Stomach (tissue), 9 donors: ENCODE measurements around the gene CDK15. TPM values are rescaled to one million over a fixed set of nuclear protein-coding genes. Genes with fewer than 3 reads are reported as not detected.

ENCODE experiments used
- DNase-seq, 2 donors: peaks; one replicate each; pipeline versions ENCODE4 v3.0.0 to v3.0.0-alpha.2; 2013 to 2019
- H3K27ac ChIP-seq, 5 donors: fragments of 200-600 bp in 4 of 5; sonication (generic) in 4 of 5; one replicate each; pipeline ENCODE4 v1.5.1; 2013 to 2019; ENCODE audit warnings: mild to moderate bottlenecking in 1 of 5, moderate library complexity in 1 of 5
- H3K27me3 ChIP-seq, 3 donors: fragments of 200-600 bp; sonication (generic); one replicate each; pipeline ENCODE4 v1.5.1; 2017 to 2019; ENCODE audit warnings: mixed run types in 1 of 3
- H3K36me3 ChIP-seq, 4 donors: fragments of 200-600 bp; sonication (generic); 1 replicate in 3 of 4; 2 replicates in 1 of 4; pipeline ENCODE4 v1.5.1; 2016 to 2019
- H3K4me1 ChIP-seq, 4 donors: fragments of 200-600 bp; sonication (generic); one replicate each; pipeline ENCODE4 v1.5.1; 2016 to 2019
- H3K4me3 ChIP-seq, 4 donors: fragments of 200-600 bp; sonication (generic) in 3 of 4; one replicate each; pipeline ENCODE4 v1.5.1; 2016 to 2019; ENCODE audit warnings: mild to moderate bottlenecking in 1 of 4
- H3K9me3 ChIP-seq, 4 donors: fragments of 200-600 bp; sonication (generic); one replicate each; pipeline ENCODE4 v1.5.1; 2016 to 2019
- CTCF ChIP-seq, 7 experiments: fragments of 450-650 bp in 4 of 7; fragments of 200-600 bp in 3 of 7; sonication (generic) in 3 of 7; IDR thresholded peaks; one replicate each; pipeline ENCODE4 v1.5.1; 2016 to 2019; ENCODE audit warnings: antibody characterized with exemption in 7 of 7, control low read depth in 2 of 7, mild to moderate bottlenecking in 1 of 7
- EP300 ChIP-seq: sonication (generic); formaldehyde crosslinking; IDR thresholded peaks from one replicate; pipeline ENCODE4 v1.6.1; 2017; ENCODE audit warnings: antibody characterized with exemption
- POLR2A ChIP-seq, 4 donors: fragments of 450-650 bp; IDR thresholded peaks; one replicate each; pipeline ENCODE4 v1.6.1; 2016; ENCODE audit warnings: antibody characterized with exemption in 4 of 4, control low read depth in 2 of 4, mild to moderate bottlenecking in 1 of 4, moderate library complexity in 1 of 4
- POLR2AphosphoS5 ChIP-seq, 3 donors: sonication (generic); formaldehyde crosslinking; IDR thresholded peaks; one replicate each; pipeline ENCODE4 v1.6.1; 2016; ENCODE audit warnings: antibody characterized with exemption in 3 of 3
- WGBS, 5 donors: extraction: QIAGEN DNeasy Blood & Tissue Kit in 3 of 5; methylation state at CpG; one replicate each; pipeline versions ENCODE4 v1.1.5 to v1.1.7; 2013 to 2018; 5-methylcytosine and 5-hydroxymethylcytosine counted together
- intact Hi-C: fragments of 100-400 bp; cut with DNase I; formaldehyde crosslinking; loops from one replicate; pipeline ENCODE4 v1.15.1; 2023; ENCODE audit warnings: low total_unique reads
- polyA plus RNA-seq, 3 donors: library from polyadenylated mRNA; stranded (reverse); fragments of 200-250 nt; gene quantifications; one replicate each; pipeline ENCODE4 v1.2.3, GENCODE V29; 2013
- total RNA-seq, 5 donors: library from RNA; depleted of rRNA; stranded (reverse); fragments of >200 nt; gene quantifications; one replicate each; pipeline versions ENCODE4 v1.1.0 to v1.2.3, GENCODE V29; 2014 to 2016
- donor health status: healthy with polysubstance abuse.
- donor health status: Bipolar disorder and iron deficiency.
- donor health status: healthy.

Gene CDK15
- total and polyA plus RNA-seq, 8 donors: 0.08 to 24.1 (median 3.2) TPM; not detected in 2

- Histone ChIP-seq H3K4me3 (no peak overlapping the region), H3K27me3 (peaks cover 0 to 5% (median 0%) of the 10 kb centered on the region in 3 donors), H3K36me3 (no peaks in the 10 kb centered on the region), H3K27ac (no peak overlapping the region), H3K4me1 (peaks cover 0 to 14% (median 0%) of the 10 kb centered on the region in 4 donors), H3K9me3 (peaks cover 0 to 12% (median 2%) of the 10 kb centered on the region in 4 donors)
- TF ChIP-seq POLR2A (IDR thresholded peaks at IDR 0.05) (no peak), POLR2AphosphoS5 (IDR thresholded peaks at IDR 0.05) (no peak), CTCF (IDR thresholded peaks at IDR 0.05) (no peak), EP300 (no peak)
- intact Hi-C loops: no loop called here
- DNase-seq: no peak
Measured at GRCh38 chr2:201930831-201931230, 124.5 kb downstream of the CDK15 start.

GRCh38 chr2:201931475-201931874 lies 125.1 kb downstream of the CDK15 start:
- 55 to 74% (median 65%) methylated on average over 2 of the region's 2 CpGs for WGBS, 5 donors
- peaks cover 0 to 14% (median 0%) of the 10 kb centered on the region in 4 donors for H3K4me1 ChIP-seq
- DNase-seq: no peak
- H3K27me3 ChIP-seq: peaks cover 0 to 5% (median 0%) of the 10 kb centered on the region in 3 donors
- intact Hi-C loops: no loop called here
- H3K36me3 ChIP-seq: no peaks in the 10 kb centered on the region
- H3K9me3 ChIP-seq: peaks cover 0 to 13% (median 5%) of the 10 kb centered on the region in 4 donors
- no peak overlapping the region for H3K4me3 ChIP-seq
- TF ChIP-seq POLR2A (IDR thresholded peaks at IDR 0.05) (no peak), EP300 (no peak), POLR2AphosphoS5 (IDR thresholded peaks at IDR 0.05) (no peak), CTCF (IDR thresholded peaks at IDR 0.05) (no peak)
- no peak overlapping the region for H3K27ac ChIP-seq

- 61 to 77% (median 68%) methylated on average over 7 of the region's 7 CpGs for WGBS, 5 donors
- Histone ChIP-seq H3K4me3 (no peak overlapping the region), H3K4me1 (peaks cover 0 to 14% (median 0%) of the 10 kb centered on the region in 4 donors), H3K27ac (no peak overlapping the region), H3K27me3 (peaks cover 0 to 5% (median 0%) of the 10 kb centered on the region in 3 donors), H3K9me3 (peaks cover 0 to 13% (median 5%) of the 10 kb centered on the region in 4 donors), H3K36me3 (no peaks in the 10 kb centered on the region)
- no peak for DNase-seq
- no peak for TF ChIP-seq CTCF (IDR thresholded peaks at IDR 0.05)
- no peak for TF ChIP-seq EP300
- no peak for TF ChIP-seq POLR2AphosphoS5 (IDR thresholded peaks at IDR 0.05)
- no peak for TF ChIP-seq POLR2A (IDR thresholded peaks at IDR 0.05)
- intact Hi-C loops: no loop called here
Measured at GRCh38 chr2:201931951-201932350, 125.6 kb downstream of the CDK15 start.

GRCh38 chr2:201932511-201932910 lies 126.2 kb downstream of the CDK15 start:
- H3K4me1 ChIP-seq: peaks cover 0 to 14% (median 0%) of the 10 kb centered on the region in 4 donors
- H3K36me3 ChIP-seq: no peaks in the 10 kb centered on the region
- H3K9me3 ChIP-seq: peaks cover 0 to 13% (median 5%) of the 10 kb centered on the region in 4 donors
- H3K27ac ChIP-seq: no peak overlapping the region
- TF ChIP-seq POLR2A (IDR thresholded peaks at IDR 0.05) (no peak), POLR2AphosphoS5 (IDR thresholded peaks at IDR 0.05) (no peak), CTCF (IDR thresholded peaks at IDR 0.05) (no peak), EP300 (no peak)
- 62 to 90% (median 65%) methylated on average over 3 of the region's 3 CpGs for WGBS, 5 donors
- no peak overlapping the region for H3K4me3 ChIP-seq
- intact Hi-C loops: no loop called here
- no peak for DNase-seq
- peaks cover 0 to 5% (median 0%) of the 10 kb centered on the region in 3 donors for H3K27me3 ChIP-seq
